Heart right ventricle (tissue), 16 donors: ENCODE measurements around the gene PHLDB1. TPM values are rescaled to one million over a fixed set of nuclear protein-coding genes. Genes with fewer than 3 reads are reported as not detected.

ENCODE experiments used
- ATAC-seq, 8 donors: fragments of 200-7000 bp; cut with Tn5 transposase; one replicate each; pipeline ENCODE4 v1.9.1; 2020; ENCODE audit warnings: mild to moderate bottlenecking in 8 of 8, moderate library complexity in 8 of 8, moderate number of reproducible peaks in 1 of 8
- DNase-seq, 2 donors: peaks; one replicate each; pipeline ENCODE4 v3.0.0-alpha.2; 2020
- H3K27ac ChIP-seq, 10 donors: fragments of 200-600 bp; sonication (generic) in 2 of 10; one replicate each; pipeline versions ENCODE4 v1.5.0 to v1.8.0; 2020 to 2022; ENCODE audit warnings: mild to moderate bottlenecking in 3 of 10
- H3K27me3 ChIP-seq, 7 donors: fragments of 200-600 bp; one replicate each; pipeline ENCODE4 v1.8.0; 2021 to 2022; ENCODE audit warnings: mild to moderate bottlenecking in 2 of 7
- H3K36me3 ChIP-seq, 9 donors: fragments of 200-600 bp; sonication (generic) in 1 of 9; one replicate each; pipeline versions ENCODE4 v1.5.0 to v1.8.0; 2020 to 2022; ENCODE audit warnings: mild to moderate bottlenecking in 2 of 9
- H3K4me1 ChIP-seq, 9 donors: fragments of 200-600 bp; sonication (generic) in 1 of 9; one replicate each; pipeline versions ENCODE4 v1.5.0 to v1.8.0; 2020 to 2022; ENCODE audit warnings: mild to moderate bottlenecking in 4 of 9
- H3K4me3 ChIP-seq, 10 donors: fragments of 200-600 bp; sonication (generic) in 2 of 10; one replicate each; pipeline versions ENCODE4 v1.5.0 to v1.8.0; 2020 to 2022; ENCODE audit warnings: mild to moderate bottlenecking in 7 of 10, moderate library complexity in 2 of 10
- H3K9me3 ChIP-seq, 11 donors: fragments of 200-600 bp in 10 of 11; sonication (generic) in 2 of 11; one replicate each; pipeline versions ENCODE4 v1.5.0 to v1.8.0; 2013 to 2022; ENCODE audit warnings: mild to moderate bottlenecking in 2 of 11, control low read depth in 1 of 11, moderate library complexity in 1 of 11
- CTCF ChIP-seq, 9 donors: fragments of 200-600 bp; sonication (generic) in 2 of 9; IDR thresholded peaks; one replicate each; pipeline versions ENCODE4 v1.5.0 to v1.8.0; 2021 to 2022; ENCODE audit warnings: antibody characterized with exemption in 9 of 9, mild to moderate bottlenecking in 5 of 9, moderate library complexity in 1 of 9
- WGBS, 2 donors: extraction: QIAGEN DNeasy Blood & Tissue Kit; methylation state at CpG; one replicate each; pipeline ENCODE4 v1.1.7; 2013; ENCODE audit warnings: inconsistent platforms in 1 of 2; 5-methylcytosine and 5-hydroxymethylcytosine counted together
- intact Hi-C, 10 donors: fragments of 100-400 bp; cut with DNase I; formaldehyde crosslinking; loops; one replicate each; pipeline versions ENCODE4 v1.11.1 to v1.14.2; 2022
- polyA plus RNA-seq, 2 donors: library from polyadenylated mRNA; stranded (reverse); fragments of 200-250 nt; gene quantifications; one replicate each; pipeline ENCODE4 v1.2.3, GENCODE V29; 2013
- total RNA-seq, 10 donors: library from RNA; stranded (reverse); fragmentation: NEBNext Ultra II Directional in 3 of 10; extraction: Animal tissue kit (Norgen Biotek cat#: 25700) in 3 of 10; gene quantifications; one replicate each; pipeline versions ENCODE4 v1.2.1 to v1.2.4, GENCODE V29; 2021 to 2023
- donor health status: Arrhythmogenic right ventricular cardiomyopathy.
- donor health status: ischemic (EF 13 %, LVEDD 7.1; RV severe dilation, severe dysfunction).
- donor health status: healthy with polysubstance abuse.
- donor health status: DM: no; HTN: yes; CAD: no.
- donor health status: DM: no; HTN: no; CAD: no.
- donor health status: ischemic (EF 25% LVEDD 6.9; RV normal size, moderate dysfunction).
- donor health status: ischemic (EF 25% LVEDD 5.7; RV mildly dilated, moderate dysfunction).
- donor health status: healthy.
- donor health status: DM: yes; HTN: yes; CAD: no.
- donor health status: Ischemic cardiomyopathy.
- donor health status: ischemic (EF 35%, LVEDD 5.7; RV mildly dilated, moderate dysfunction).
- donor health status: nonischemic (EF 11% LVEDD 7.7; RV severe dilation, severe dysfunction).
- donor health status: DM: yes; HTN: yes; CAD: no.
- donor health status: PGD.
- donor health status: ischemic (EF 29% LVEDD 5.4; RV normal size, mild dysfunction).
- donor health status: nonischemic (EF 23%, LVEDD 6.1; RV moderate dilation, normal function).

The PHLDB1 gene
- total and polyA plus RNA-seq, 12 donors: 74.9 to 259 (median 114) TPM

GRCh38 chr11:118696673-118697226, 89.3 kb downstream of the PHLDB1 start:
- Histone ChIP-seq H3K27ac (no peak overlapping the region), H3K4me1 (peaks cover 0 to 24% (median 0%) of the 10 kb centered on the region in 9 donors), H3K4me3 (no peak overlapping the region), H3K9me3 (peaks cover 0 to 12% (median 0%) of the 10 kb centered on the region in 11 donors), H3K27me3 (no peaks in the 10 kb centered on the region), H3K36me3 (no peaks in the 10 kb centered on the region)
- intact Hi-C loops: loop anchor here in 5 of 10 donors (10.0 kb wide), 3 partner anchors 88 to 258 kb away; partner anchors contain the start of gene UPK2 (in 2 of the 5)
- DNase-seq: no peak
- ATAC-seq: no peak
- 77 to 80% methylated on average over 7 of the region's 7 CpGs for WGBS, 2 donors
- TF ChIP-seq CTCF (IDR thresholded peaks at IDR 0.05): no peak

- ATAC-seq: no peak
- 73 to 76% methylated on average over 8 of the region's 8 CpGs for WGBS, 2 donors
- intact Hi-C loops: loop anchor here in 5 of 10 donors (10.0 kb wide), 3 partner anchors 87 to 257 kb away; partner anchors contain the start of gene UPK2 (in 2 of the 5)
- TF ChIP-seq CTCF (IDR thresholded peaks at IDR 0.05): no peak
- Histone ChIP-seq H3K27ac (no peak overlapping the region), H3K9me3 (peaks cover 0 to 12% (median 0%) of the 10 kb centered on the region in 11 donors), H3K27me3 (no peaks in the 10 kb centered on the region), H3K4me1 (peaks cover 0 to 18% (median 0%) of the 10 kb centered on the region in 9 donors), H3K36me3 (no peaks in the 10 kb centered on the region), H3K4me3 (no peak overlapping the region)
- no peak for DNase-seq
These were observed 89.9 kb downstream of the PHLDB1 start for GRCh38 chr11:118697346-118697745.

GRCh38 chr11:118699506-118700220, 92.2 kb downstream of the PHLDB1 start:
- 82 to 83% methylated on average over 7 of the region's 7 CpGs for WGBS, 2 donors
- H3K27me3 ChIP-seq: no peaks in the 10 kb centered on the region
- DNase-seq (no peak), ATAC-seq (no peak)
- no peak for TF ChIP-seq CTCF (IDR thresholded peaks at IDR 0.05)
- H3K9me3 ChIP-seq: peaks cover 0 to 12% (median 0%) of the 10 kb centered on the region in 11 donors
- no peak overlapping the region for H3K4me3 ChIP-seq
- intact Hi-C loops: loop anchor here in 5 of 10 donors (10.0 kb wide), 3 partner anchors 85 to 255 kb away; partner anchors contain the start of gene UPK2 (in 2 of the 5)
- H3K4me1 ChIP-seq: peaks cover 0 to 20% (median 0%) of the 10 kb centered on the region in 9 donors
- no peaks in the 10 kb centered on the region for H3K36me3 ChIP-seq
- peak overlapping the region in 1 of 10 donors; percentile 71 for H3K27ac ChIP-seq

GRCh38 chr11:118703563-118704106, 96.2 kb downstream of the PHLDB1 start:
- ATAC-seq (peak in 3 of 8 donors; percentile 42 to 57 (median 53)), DNase-seq (peak in 1 of 2 donors; percentile 33)
- 94 to 95% methylated on average over 5 of the region's 5 CpGs for WGBS, 2 donors
- intact Hi-C loops: no loop called here
- no peak for TF ChIP-seq CTCF (IDR thresholded peaks at IDR 0.05)
- Histone ChIP-seq H3K27ac (no peak overlapping the region), H3K27me3 (no peaks in the 10 kb centered on the region), H3K4me3 (no peak overlapping the region), H3K4me1 (peaks cover 0 to 27% (median 0%) of the 10 kb centered on the region in 9 donors), H3K36me3 (no peaks in the 10 kb centered on the region), H3K9me3 (peaks cover 0 to 12% (median 0%) of the 10 kb centered on the region in 11 donors)
